IMR-90 (cell line): ENCODE measurements around the gene ALS2CL.

Source experiments
- BHLHE40 ChIP-seq: fragments of 150-350 bp; IDR thresholded peaks from 2 replicates; pipeline ENCODE4 v1.6.1; 2016; ENCODE audit warnings: mild to moderate bottlenecking, low read depth, low read length
- CEBPB ChIP-seq: IDR thresholded peaks from 2 replicates; pipeline ENCODE4 v1.6.1; 2012; ENCODE audit warnings: low read depth, low read length, improper control_type of control experiment
- CTCF ChIP-seq: conservative IDR thresholded peaks from 2 replicates; pipeline ENCODE4 v1.5.1; 2012; ENCODE audit warnings: mild to moderate bottlenecking, low read depth, low read length, improper control_type of control experiment
- MAFK ChIP-seq: IDR thresholded peaks from 2 replicates; pipeline ENCODE4 v1.6.1; 2012; ENCODE audit warnings: low read depth, low read length, improper control_type of control experiment
- MAZ ChIP-seq: IDR thresholded peaks from 2 replicates; pipeline ENCODE4 v1.6.1; 2012; ENCODE audit warnings: low read depth, mild to moderate bottlenecking, low read length, improper control_type of control experiment, moderate library complexity, borderline replicate concordance
- POLR2A ChIP-seq: IDR thresholded peaks from 2 replicates; pipeline ENCODE4 v1.6.1; 2012; ENCODE audit warnings: mild to moderate bottlenecking, low read depth, low read length
- RCOR1 ChIP-seq: IDR thresholded peaks from 2 replicates; pipeline ENCODE4 v1.6.1; 2012; ENCODE audit warnings: mild to moderate bottlenecking, low read length, improper control_type of control experiment; ENCODE audit not compliant: insufficient replicate concordance
- RFX5 ChIP-seq: IDR thresholded peaks from 2 replicates; pipeline ENCODE4 v1.8.0; 2012; ENCODE audit warnings: low read depth, mild to moderate bottlenecking, low read length, moderate library complexity
- USF2 ChIP-seq: fragments of 150-350 bp; IDR thresholded peaks from 2 replicates; pipeline ENCODE4 v1.6.1; 2017; ENCODE audit warnings: mild to moderate bottlenecking, antibody characterized with exemption, low read length, low read depth

- TF ChIP-seq MAZ: no peak
- TF ChIP-seq RCOR1: no peak
- TF ChIP-seq USF2: no peak
- no peak for TF ChIP-seq CEBPB
- TF ChIP-seq CTCF: no peak
- no peak for TF ChIP-seq POLR2A
- TF ChIP-seq RFX5: no peak
- no peak for TF ChIP-seq BHLHE40
- TF ChIP-seq MAFK: no peak
Measured at GRCh38 chr3:46708401-46709156, 15.1 kb upstream of the ALS2CL start.
